ENCODE results near the gene GAA.

DNA sequence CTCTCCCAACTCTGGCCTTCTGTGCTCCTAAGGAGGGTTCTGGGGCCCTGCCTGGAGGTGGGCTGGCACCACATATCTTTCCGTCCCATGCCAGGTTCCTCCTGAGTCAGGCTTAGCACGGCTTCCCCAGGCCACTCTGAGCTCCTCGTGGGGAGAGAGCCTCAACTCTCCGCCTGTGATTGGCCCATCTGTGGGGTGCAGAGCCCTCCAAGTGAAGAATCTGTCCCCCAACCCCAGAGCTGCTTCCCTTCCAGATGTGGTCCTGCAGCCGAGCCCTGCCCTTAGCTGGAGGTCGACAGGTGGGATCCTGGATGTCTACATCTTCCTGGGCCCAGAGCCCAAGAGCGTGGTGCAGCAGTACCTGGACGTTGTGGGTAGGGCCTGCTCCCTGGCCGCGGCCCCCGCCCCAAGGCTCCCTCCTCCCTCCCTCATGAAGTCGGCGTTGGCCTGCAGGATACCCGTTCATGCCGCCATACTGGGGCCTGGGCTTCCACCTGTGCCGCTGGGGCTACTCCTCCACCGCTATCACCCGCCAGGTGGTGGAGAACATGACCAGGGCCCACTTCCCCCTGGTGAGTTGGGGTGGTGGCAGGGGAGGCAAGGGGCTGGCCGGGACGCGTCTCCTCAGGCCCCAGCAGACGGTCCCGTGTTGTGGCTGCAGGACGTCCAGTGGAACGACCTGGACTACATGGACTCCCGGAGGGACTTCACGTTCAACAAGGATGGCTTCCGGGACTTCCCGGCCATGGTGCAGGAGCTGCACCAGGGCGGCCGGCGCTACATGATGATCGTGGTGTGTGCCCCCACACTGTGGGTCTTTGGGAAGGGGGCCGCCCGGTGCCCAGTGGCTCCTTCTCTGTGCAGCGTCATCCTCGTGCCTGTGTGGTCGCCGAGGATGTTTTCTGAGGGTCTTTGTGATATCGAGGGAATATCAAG is 6.9 kb downstream of the GAA start:
- TF ChIP-seq CTCF (IDR thresholded peaks at IDR 0.05) (no peak), SIN3A (IDR thresholded peaks at IDR 0.05; ENCODE audit: borderline replicate concordance, insufficient read depth, low read depth, low read length) (no peak), POLR2AphosphoS5 (IDR thresholded peaks at IDR 0.05; ENCODE audit: low read depth, low read length) (no peak), REST (IDR thresholded peaks at IDR 0.05; ENCODE audit: insufficient read depth in 1 of 2, low read depth in 2 of 2, low read length in 1 of 2) (no peak), TCF7L2 (IDR thresholded peaks at IDR 0.05; ENCODE audit: low read depth, low read length) (no peak)

Measured in Panc1 (cell line).